Measurements from ENCODE around the gene CLDN10. TPM values are rescaled to one million over a fixed set of nuclear protein-coding genes. Genes with fewer than 3 reads are reported as not detected.
"Not testable (repeated sequence)": the region's sequence is repeated elsewhere in the genome, so short reads cannot be mapped to it uniquely, and the experiment has no call there.

Gene CLDN10
- total RNA-seq, 1 donor from 2014 or later = not detected

GRCh38 chr13:95541308-95541707 lies 11.2 kb upstream of the CLDN10 start:
- DNase-seq (ENCODE audit: low spot score) = no peak

GRCh38 chr13:95541911-95542474 lies 10.5 kb upstream of the CLDN10 start:
- no peak for DNase-seq (ENCODE audit: low spot score)

GRCh38 chr13:95544293-95544692 lies 8.2 kb upstream of the CLDN10 start:
- DNase-seq (ENCODE audit: low spot score) = no peak

DNA sequence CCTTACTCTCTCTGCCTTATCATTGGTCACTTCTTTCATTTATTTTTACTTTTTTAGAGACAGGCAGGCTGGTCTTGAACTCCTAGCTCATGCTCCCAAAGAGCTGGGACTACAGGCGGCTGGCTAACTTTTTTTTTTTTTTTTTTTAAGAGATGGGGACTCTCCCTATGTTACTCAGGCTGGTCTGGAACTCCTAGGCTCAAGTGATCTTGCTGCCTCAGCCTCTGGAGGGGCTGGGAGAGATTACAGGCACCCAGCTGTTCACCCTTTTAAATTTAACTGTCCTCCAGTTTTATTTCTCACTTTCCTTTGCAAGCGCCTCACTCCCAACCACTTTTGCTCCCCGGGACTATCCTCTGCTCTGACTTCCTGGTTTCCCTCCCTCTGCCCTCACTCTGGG lies 5.6 kb upstream of the CLDN10 start:
- no peak for DNase-seq (ENCODE audit: low spot score)

DNA sequence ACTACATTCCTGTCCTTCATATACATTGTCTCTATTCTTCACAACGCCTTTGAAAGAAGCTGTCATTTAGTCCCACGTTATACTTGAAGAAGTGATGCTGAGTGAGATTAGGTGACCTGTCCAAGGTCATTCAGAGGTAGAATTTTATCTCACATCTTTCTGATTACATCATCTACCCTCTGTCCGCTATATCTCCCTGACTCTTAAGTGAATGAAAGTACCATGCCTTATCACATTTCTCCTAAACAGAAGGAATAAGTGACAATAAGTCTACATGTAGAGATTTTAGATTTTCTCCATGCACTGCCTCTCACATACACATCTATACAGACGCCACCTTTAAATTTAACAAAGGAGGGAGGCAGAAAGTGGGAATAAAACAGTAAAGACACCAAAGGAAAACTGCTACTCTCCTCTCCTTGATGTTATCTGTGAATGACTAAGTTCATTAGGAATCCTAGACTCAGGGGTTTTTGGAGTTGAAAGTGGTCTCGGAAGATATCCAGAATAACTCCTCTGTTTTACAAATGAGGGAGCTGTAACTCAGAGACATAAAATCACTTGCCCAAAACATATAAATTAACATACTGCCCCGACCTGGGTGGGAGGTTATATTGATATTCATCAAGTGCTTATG lies 4.9 kb upstream of the CLDN10 start:
- DNase-seq (ENCODE audit: low spot score) = no peak

DNA sequence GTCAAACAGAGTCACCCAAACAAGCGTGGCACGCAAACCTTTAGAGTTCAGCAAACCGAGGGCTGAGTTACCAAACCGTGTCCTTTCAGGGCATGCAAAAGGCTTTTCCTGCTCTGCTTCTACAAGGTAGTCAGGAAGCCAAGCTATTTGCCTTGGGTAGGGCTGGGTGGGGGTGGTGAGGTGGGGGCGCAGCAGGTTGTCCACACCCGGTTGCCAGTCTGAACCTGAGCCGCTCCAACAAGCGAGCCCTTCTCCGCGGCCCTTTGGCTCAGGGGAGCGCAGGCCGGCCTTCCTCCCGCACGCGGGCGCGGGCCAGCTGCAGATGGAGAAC lies 347 bp upstream of the CLDN10 start:
- DNase-seq (ENCODE audit: low spot score) = no peak

DNA sequence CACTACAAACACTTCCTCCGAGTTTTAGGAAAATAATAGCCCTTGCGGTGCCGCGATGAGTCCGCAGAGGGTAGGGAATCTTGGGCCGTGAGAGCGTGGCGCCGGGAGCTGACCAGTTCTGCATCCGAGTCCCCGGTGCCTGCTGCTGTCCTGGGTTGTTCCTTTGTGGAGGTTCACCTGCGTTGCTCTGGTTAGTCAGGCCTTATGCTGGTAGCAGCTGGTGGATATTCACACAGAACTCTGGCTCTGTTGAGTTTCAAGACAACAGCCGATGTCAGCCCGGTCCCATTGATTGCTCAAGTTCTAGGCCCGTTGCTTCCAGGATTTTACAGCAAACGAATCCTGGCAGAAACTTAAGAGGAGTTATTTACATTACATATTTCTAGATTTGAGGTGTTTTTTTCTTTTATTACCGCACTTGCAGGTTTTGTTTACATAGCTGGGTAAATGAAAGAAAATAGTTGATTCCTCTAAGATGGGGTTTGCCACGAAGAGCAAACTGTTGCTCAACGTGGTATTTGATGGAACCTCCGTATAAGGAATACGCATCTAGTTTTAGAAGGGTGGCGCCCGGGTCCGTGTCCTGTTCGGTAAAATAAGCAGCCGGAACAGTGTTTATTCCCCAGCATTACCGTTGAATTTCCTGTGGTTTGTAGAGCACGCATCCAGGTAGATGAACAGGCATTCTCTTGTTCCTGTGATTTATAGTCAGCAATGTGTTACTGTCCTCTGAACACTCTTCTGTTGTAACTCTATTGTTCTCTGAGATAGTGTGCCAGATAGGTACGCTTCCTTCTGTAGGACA lies 1.3 kb downstream of the CLDN10 start:
- no peak for DNase-seq (ENCODE audit: low spot score)

DNA sequence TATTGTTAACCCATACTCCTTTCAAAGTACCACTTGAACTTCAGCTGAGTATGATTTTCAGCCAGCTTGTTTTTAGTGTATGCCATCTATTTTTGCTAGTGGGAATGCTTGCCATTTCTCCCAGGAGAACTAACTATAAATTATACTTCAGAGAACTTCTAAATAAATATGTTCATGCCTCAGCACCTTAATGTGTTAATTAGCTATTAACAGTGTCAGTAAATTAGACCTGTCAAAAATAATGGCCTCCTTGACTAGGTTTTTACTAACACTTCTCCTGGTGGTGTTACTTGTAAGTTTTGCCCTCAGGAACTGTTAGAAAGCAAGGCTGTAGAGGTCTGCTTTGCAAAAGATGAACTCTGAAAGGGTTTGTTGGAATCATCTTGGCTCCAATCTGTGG lies 4.5 kb downstream of the CLDN10 start:
- no peak for DNase-seq (ENCODE audit: low spot score)

GRCh38 chr13:95559100-95559499 lies 6.6 kb downstream of the CLDN10 start:
- no peak for DNase-seq (ENCODE audit: low spot score)

DNA sequence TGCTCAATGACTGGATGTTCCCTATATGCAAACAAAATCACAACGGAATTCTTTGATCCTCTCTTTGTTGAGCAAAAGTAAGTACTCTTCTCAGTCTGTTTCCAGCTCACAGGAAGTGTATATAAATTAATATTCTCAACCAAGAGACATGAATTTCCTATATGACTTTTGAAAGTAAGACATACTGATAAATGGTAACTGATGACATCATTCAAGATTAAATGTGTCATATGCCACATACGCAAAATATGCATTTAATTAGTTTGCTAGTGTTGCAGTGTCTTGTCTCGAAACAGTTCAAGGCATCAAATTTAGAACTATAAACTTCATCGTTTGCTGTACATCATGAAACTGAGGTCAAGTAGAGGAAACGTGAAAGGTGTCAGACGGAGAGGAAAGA lies 7.9 kb downstream of the CLDN10 start:
- no peak for DNase-seq (ENCODE audit: low spot score)

- DNase-seq (ENCODE audit: low spot score) = no peak
Observed at GRCh38 chr13:95564091-95564490, 11.6 kb downstream of the CLDN10 start.

GRCh38 chr13:95564733-95565291 lies 12.3 kb downstream of the CLDN10 start:
- no peak for DNase-seq (ENCODE audit: low spot score)

DNA sequence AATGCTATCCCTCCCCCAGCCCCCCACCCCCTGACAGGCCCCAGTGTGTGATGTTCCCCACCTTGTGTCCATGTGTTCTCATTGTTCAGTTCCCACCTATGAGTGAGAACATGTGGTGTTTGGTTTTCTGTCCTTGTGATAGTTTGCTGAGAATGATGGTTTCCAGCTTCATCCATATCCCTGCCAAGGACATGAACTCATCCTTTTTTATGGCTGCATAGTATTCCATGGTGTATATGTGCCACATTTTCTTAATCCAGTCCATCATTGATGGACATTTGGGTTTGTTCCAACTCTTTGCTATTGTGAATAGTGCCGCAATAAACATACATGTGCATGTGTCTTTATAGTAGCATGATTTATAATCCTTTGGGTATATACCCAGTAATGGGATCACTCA lies 13.2 kb downstream of the CLDN10 start:
- DNase-seq (ENCODE audit: low spot score) = not testable (repeated sequence)

- DNase-seq (ENCODE audit: low spot score) = no peak
Observed at GRCh38 chr13:95568131-95568530, 15.6 kb downstream of the CLDN10 start.

- DNase-seq (ENCODE audit: low spot score) = no peak
Observed at GRCh38 chr13:95570016-95570415, 17.5 kb downstream of the CLDN10 start.

- DNase-seq (ENCODE audit: low spot score) = no peak
Observed at GRCh38 chr13:95571941-95572340, 19.4 kb downstream of the CLDN10 start.

DNA sequence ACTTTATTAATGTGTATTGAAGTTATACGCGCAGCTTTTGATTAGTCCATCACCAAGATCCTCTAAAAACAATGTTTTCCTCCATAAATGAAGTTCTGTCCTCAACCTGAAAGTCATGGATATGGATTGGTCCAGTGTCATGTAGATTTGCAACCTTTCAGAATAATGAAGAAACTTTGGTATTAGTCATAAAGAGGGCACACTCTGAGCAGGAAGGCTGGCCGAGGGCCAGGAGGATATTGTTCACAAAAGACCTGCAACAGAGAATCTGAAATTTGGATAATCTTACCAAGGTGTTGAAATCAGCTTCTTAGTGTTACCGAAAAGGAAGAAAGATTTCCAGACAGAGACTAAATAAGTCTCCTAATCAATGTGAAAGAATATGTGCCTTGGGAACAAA lies 20.7 kb downstream of the CLDN10 start:
- no peak for DNase-seq (ENCODE audit: low spot score)

DNA sequence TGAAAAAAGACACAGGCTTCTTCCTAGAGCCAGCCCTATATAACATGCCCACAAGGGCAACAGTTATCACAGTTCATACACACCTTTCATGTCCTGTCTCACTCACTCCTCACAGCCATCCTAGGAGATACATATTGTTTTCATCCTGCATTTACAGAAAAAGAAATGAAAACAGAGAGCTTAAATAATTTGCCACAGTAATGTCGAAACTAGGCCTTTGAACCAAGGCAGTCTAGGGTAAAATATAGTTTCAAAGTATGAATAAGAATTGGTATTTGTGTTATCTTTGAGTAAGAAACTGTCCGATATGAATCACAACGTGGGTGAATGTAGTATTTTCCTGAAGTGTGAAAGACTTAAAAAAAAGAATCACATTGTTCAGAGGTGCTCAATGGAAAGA lies 26.8 kb downstream of the CLDN10 start:
- no peak for DNase-seq (ENCODE audit: low spot score)

DNA sequence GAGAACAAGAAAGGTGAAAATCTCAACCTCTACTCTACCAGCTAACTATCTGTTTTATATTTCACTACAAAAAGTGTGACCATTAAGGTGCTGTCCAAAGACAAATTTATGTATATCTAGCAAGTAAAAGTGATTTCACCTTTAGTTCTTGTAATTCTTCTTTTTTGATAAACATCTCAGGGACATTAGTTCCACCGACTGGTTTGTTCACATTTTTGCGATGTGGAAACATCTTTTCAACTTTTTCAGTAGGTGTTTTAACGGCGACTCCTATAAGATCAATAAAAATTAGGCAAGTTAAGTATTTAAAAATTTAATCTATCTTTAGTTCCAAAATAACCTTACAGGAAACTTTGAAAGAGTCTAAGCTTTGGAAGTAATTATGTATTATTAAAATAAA lies 33.3 kb downstream of the CLDN10 start:
- no peak for DNase-seq (ENCODE audit: low spot score)

DNA sequence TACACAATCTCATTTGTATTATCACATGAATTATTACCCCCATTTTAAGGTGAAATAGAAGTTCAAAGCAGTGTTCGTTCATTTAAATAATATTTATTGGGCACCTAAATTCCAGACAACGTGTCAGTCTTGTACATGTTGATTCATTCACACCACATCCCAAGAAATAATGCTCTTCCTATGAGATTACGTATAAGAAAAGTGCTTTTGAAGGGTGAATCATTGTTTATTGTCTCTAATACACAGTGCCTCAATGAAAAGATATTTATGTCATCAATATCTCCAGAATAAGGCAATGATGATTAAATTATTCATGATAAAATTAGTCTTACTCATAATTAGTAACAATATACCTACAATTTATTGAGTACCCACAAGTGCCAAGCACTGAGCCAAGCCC lies 35.6 kb downstream of the CLDN10 start:
- no peak for DNase-seq (ENCODE audit: low spot score)

DNA sequence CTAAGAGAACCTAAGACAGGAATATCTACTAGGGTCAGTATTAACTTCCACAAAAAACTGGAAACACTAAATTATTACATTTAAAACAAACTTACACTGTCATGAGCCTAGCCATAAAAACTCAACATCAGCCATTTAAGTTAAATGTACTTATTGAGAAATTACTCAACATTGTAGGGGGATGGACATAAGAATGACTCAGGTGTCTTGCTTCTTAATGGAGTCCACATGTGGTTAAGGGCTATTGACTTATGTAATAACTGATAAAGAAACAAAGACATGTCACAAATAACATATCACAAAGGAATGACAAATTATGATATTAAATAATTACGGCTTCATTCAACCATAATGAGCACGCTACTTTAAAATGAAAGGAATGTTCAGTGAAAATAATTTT lies 36.2 kb downstream of the CLDN10 start:
- no peak for DNase-seq (ENCODE audit: low spot score)

DNA sequence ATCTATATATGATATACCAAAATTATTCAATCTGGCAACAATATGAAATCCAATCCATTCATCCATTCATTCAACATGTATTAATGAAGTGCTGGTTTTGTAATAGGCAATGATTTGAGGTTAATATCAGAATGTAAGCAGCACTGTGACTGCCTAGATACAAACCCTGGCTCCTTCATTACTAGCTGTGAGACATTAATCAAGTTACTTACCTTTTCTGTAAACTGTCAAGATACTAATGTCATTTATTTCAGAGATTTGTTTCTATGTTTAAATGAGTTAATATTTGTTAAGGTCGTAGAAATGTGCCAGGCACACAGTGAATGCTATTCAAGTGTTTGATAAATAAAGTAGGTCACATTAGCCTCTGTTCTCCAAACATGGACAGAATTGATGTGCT lies 40.9 kb downstream of the CLDN10 start:
- DNase-seq (ENCODE audit: low spot score) = no peak

- no peak for DNase-seq (ENCODE audit: low spot score)
Observed at GRCh38 chr13:95596701-95597100, 44.2 kb downstream of the CLDN10 start.

All from mesenteric fat pad (tissue), 1 donor.